Measurements from ENCODE around the gene PHF5A. TPM values are rescaled to one million over a fixed set of nuclear protein-coding genes. Genes with fewer than 3 reads are reported as not detected.
"Not testable (repeated sequence)": the region's sequence is repeated elsewhere in the genome, so short reads cannot be mapped to it uniquely, and the experiment has no call there.

PHF5A gene
- total and polyA plus RNA-seq, 3 donors from 2014 or later = 33.7 to 42.8 (median 35.1) TPM

- Histone ChIP-seq H3K9me3 (no peaks in the 10 kb centered on the region), H3K4me3 (peak overlapping the region; percentile 94 to 96), H3K4me1 (peaks cover 27% of the 10 kb centered on the region), H3K27ac (peak overlapping the region; percentile 96 to 97), H3K36me3 (ENCODE audit: low read depth, missing control alignments) (no peaks in the 10 kb centered on the region), H3K27me3 (no peaks in the 10 kb centered on the region)
- 1% methylated on average over 20 to 23 of the region's 34 CpGs for WGBS, 2 donors
- intact Hi-C loops (cut with DNase I; ENCODE audit: low total_unique reads) = no loop called here
- no peak for TF ChIP-seq POLR2A (IDR thresholded peaks at IDR 0.05)
- no peak for TF ChIP-seq CTCF (IDR thresholded peaks at IDR 0.05)
- DNase-seq = peak; percentile 41
Observed at GRCh38 chr22:41446057-41446501, 22.4 kb downstream of the PHF5A start.

GRCh38 chr22:41445129-41446056 lies 23.1 kb downstream of the PHF5A start:
- peak overlapping the region; percentile 94 to 96 for H3K4me3 ChIP-seq
- peak; percentile 32 for DNase-seq
- H3K36me3 ChIP-seq (ENCODE audit: low read depth, missing control alignments) = no peaks in the 10 kb centered on the region
- H3K27me3 ChIP-seq = no peaks in the 10 kb centered on the region
- 1% methylated on average over 22 of the region's 22 CpGs for WGBS, 2 donors
- intact Hi-C loops (cut with DNase I; ENCODE audit: low total_unique reads) = no loop called here
- H3K9me3 ChIP-seq = no peaks in the 10 kb centered on the region
- TF ChIP-seq POLR2A (IDR thresholded peaks at IDR 0.05) (no peak), CTCF (IDR thresholded peaks at IDR 0.05) (no peak)
- peaks cover 27% of the 10 kb centered on the region for H3K4me1 ChIP-seq
- H3K27ac ChIP-seq = peak overlapping the region; percentile 96 to 97

- peaks cover 27% of the 10 kb centered on the region for H3K4me1 ChIP-seq
- H3K9me3 ChIP-seq = no peaks in the 10 kb centered on the region
- intact Hi-C loops (cut with DNase I; ENCODE audit: low total_unique reads) = no loop called here
- DNase-seq = peak; percentile 97
- H3K36me3 ChIP-seq (ENCODE audit: low read depth, missing control alignments) = no peaks in the 10 kb centered on the region
- TF ChIP-seq POLR2A (IDR thresholded peaks at IDR 0.05) (peak; percentile 56), CTCF (IDR thresholded peaks at IDR 0.05) (no peak)
- H3K4me3 ChIP-seq = peak overlapping the region; percentile 94 to 96
- 0 to 1% methylated on average over 35 of the region's 35 CpGs for WGBS, 2 donors
- peak overlapping the region; percentile 96 to 97 for H3K27ac ChIP-seq
- no peaks in the 10 kb centered on the region for H3K27me3 ChIP-seq
Observed at GRCh38 chr22:41444360-41445128, 23.9 kb downstream of the PHF5A start.

- Histone ChIP-seq H3K9me3 (no peaks in the 10 kb centered on the region), H3K36me3 (ENCODE audit: low read depth, missing control alignments) (no peaks in the 10 kb centered on the region), H3K27me3 (no peaks in the 10 kb centered on the region), H3K4me3 (no peak overlapping the region), H3K27ac (no peak overlapping the region), H3K4me1 (peaks cover 26% of the 10 kb centered on the region)
- TF ChIP-seq POLR2A (IDR thresholded peaks at IDR 0.05) = no peak
- TF ChIP-seq CTCF (IDR thresholded peaks at IDR 0.05) = no peak
- WGBS, 2 donors = 36 to 42% methylated on average over 2 of the region's 2 CpGs
- no peak for DNase-seq
- intact Hi-C loops (cut with DNase I; ENCODE audit: low total_unique reads) = no loop called here
Observed at GRCh38 chr22:41442240-41442792, 26.2 kb downstream of the PHF5A start.

- H3K27me3 ChIP-seq; H3K27ac ChIP-seq; intact Hi-C loops (cut with DNase I; ENCODE audit: low total_unique reads); DNase-seq; H3K4me3 ChIP-seq; H3K36me3 ChIP-seq (ENCODE audit: low read depth, missing control alignments); H3K9me3 ChIP-seq: not testable (repeated sequence)
- whole genome bisulfite sequencing, 2 donors = 78 to 83% methylated on average over 5 of the region's 5 CpGs
- H3K4me1 ChIP-seq = peaks cover 26% of the 10 kb centered on the region
Observed at GRCh38 chr22:41440511-41440910, 28.0 kb downstream of the PHF5A start.

Data from testis (tissue), 3 donors.